ACC112 (cell line): ENCODE measurements around the gene TSR1.
"Not testable (repeated sequence)": the region's sequence is repeated elsewhere in the genome, so short reads cannot be mapped to it uniquely, and the experiment has no call there.

Experiments
- H2AFZ ChIP-seq: fragments of 200-600 bp; sonication (generic); one replicate; pipeline ENCODE4 v1.6.0; 2017; ENCODE audit warnings: antibody characterized with exemption, low read length; ENCODE audit not compliant: unreplicated experiment
- H3K27ac ChIP-seq: fragments of 200-600 bp; sonication (generic); 2 replicates; pipeline ENCODE4 v1.5.1; 2014; ENCODE audit warnings: low read depth, mild to moderate bottlenecking, antibody characterized with exemption, low read length, moderate library complexity
- H3K27me3 ChIP-seq: fragments of 200-600 bp; sonication (generic); 2 replicates; pipeline ENCODE4 v1.6.1; 2014; ENCODE audit warnings: mild to moderate bottlenecking, antibody characterized with exemption, low read length, moderate library complexity, mixed read lengths; ENCODE audit not compliant: insufficient read depth
- H3K36me3 ChIP-seq: fragments of 200-600 bp; sonication (generic); 2 replicates; pipeline ENCODE4 v1.6.1; 2016; ENCODE audit warnings: mild to moderate bottlenecking, antibody characterized with exemption, low read length, moderate library complexity, mixed read lengths; ENCODE audit not compliant: insufficient read depth
- H3K4me1 ChIP-seq: fragments of 200-600 bp; sonication (generic); one replicate; pipeline ENCODE4 v1.6.1; 2016; ENCODE audit warnings: low read length, mixed read lengths; ENCODE audit not compliant: insufficient read depth, unreplicated experiment, control insufficient read depth
- H3K4me3 ChIP-seq: fragments of 200-600 bp; sonication (generic); 2 replicates; pipeline ENCODE4 v1.5.1; 2014; ENCODE audit warnings: mild to moderate bottlenecking, low read depth, low read length
- H3K79me2 ChIP-seq: fragments of 200-600 bp; sonication (generic); one replicate; pipeline ENCODE4 v1.6.0; 2016; ENCODE audit warnings: low read length; ENCODE audit not compliant: control insufficient read depth, unreplicated experiment, insufficient read depth

TSR1 gene

DNA sequence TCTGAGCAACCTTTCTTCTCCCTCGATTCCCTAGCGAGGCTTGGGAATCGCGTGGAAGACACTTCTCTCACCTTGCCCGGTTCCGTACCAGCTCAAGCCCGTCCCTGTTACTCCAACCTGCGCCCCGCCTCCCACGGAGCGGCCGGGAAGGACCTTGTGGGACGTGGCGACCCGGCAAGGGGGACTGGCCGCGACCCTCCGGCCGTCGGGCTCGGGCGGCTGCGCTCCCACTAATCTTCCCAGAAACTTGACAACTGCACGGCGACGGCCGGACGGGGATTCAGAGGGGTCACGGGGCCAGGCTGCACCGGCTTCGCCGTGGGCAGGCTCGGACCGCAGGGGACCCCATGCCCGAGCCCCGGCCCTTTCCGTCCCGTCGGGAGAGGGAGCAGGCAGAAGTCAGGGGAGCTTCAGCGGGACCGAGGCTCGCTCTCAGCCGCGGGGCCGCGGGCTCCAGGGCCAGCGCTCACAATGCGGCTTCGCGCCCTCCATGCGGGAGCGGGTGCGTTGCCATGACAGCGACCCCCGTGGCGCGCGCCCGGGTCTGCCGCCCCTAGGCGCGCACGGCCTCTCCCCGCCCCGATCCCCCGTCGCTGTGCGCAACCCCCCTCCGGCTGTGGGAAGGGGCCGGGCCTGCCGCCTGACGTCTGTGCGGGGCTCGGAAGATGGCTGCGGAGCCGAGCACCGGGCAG, 741 bp upstream of the TSR1 start, which contains the start of gene SGSM2:
TSS of gene SGSM2 (plus strand) at position 650 of the 692 bp plus-strand sequence. CDS start 188 bp downstream, outside the sequence.
- Histone ChIP-seq H3K4me3 (peak within 1 kb of the TSS; percentile 90), H3K27me3 (no peaks in the 10 kb centered on the region), H2AFZ (peak within 1 kb of the TSS; percentile 99), H3K79me2 (peaks cover 45% of the 10 kb centered on the region), H3K4me1 (peaks cover 19% of the 10 kb centered on the region), H3K36me3 (peaks cover 28% of the 10 kb centered on the region), H3K27ac (peak within 1 kb of the TSS; percentile 37; the same call in 1 of the 2 replicates)

- Histone ChIP-seq H3K27ac (peak overlapping the region; percentile 53), H3K27me3 (no peaks in the 10 kb centered on the region), H3K79me2 (peaks cover 50% of the 10 kb centered on the region), H3K4me1 (peaks cover 19% of the 10 kb centered on the region), H2AFZ (peak overlapping the region; percentile 79), H3K4me3 (peak overlapping the region; percentile 90), H3K36me3 (peaks cover 40% of the 10 kb centered on the region)
Measured at GRCh38 chr17:2335726-2336214, 487 bp downstream of the TSR1 start.

DNA sequence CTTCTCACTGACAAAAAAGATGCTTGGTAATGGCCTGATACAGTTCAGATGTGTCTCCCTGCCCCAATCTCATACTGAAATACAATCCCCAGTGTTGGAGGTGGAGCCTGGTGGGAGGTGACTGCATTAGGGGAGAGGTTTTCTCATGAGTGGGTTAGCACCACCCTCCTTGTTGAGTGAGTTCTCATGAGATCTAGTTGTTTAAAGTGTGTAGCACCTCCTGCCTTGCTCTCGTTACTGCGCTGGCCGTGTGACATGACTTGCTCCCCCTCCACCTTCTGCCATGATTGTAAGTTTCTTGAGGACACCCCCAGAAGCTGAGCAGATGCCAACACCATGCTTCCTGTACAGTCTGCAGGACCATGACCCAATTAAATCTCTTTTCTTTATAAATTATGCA, 5.0 kb downstream of the TSR1 start:
- Histone ChIP-seq H3K4me1 (peaks cover 15% of the 10 kb centered on the region), H2AFZ (no peak overlapping the region), H3K27ac (no peak overlapping the region), H3K27me3 (no peaks in the 10 kb centered on the region), H3K79me2 (peaks cover 50% of the 10 kb centered on the region), H3K4me3 (no peak overlapping the region), H3K36me3 (peaks cover 53% of the 10 kb centered on the region)

GRCh38 chr17:2323629-2324314, 12.5 kb downstream of the TSR1 start:
- Histone ChIP-seq H3K27me3 (no peaks in the 10 kb centered on the region), H3K36me3 (peaks cover 38% of the 10 kb centered on the region), H3K27ac (no peak overlapping the region), H3K4me3 (no peak overlapping the region), H3K79me2 (no peaks in the 10 kb centered on the region), H2AFZ (no peak overlapping the region), H3K4me1 (no peaks in the 10 kb centered on the region)

- Histone ChIP-seq H3K36me3 (peaks cover 32% of the 10 kb centered on the region), H3K27ac (no peak overlapping the region), H3K79me2 (no peaks in the 10 kb centered on the region)
Measured at GRCh38 chr17:2321399-2321798, 14.9 kb downstream of the TSR1 start.

DNA sequence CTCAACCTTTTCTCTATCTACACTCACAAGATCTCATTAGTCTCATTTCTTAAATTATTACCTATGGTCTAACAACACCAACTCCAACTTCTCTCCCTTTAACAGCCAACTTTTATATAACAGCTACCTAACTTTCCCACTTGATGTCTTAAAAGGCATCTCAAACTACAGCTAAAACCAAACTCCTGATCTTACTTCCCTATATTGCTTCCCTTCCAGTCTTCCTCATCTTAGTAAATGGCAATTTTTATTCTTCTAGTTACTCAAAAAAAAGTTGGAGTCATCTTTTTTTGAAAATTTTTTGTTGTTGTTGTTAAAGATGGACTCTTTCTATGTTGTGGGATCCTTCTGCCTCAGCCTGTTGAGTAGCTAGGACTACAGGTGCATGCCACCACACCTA, 17.2 kb downstream of the TSR1 start:
- Histone ChIP-seq H3K27ac (no peak overlapping the region), H3K27me3 (no peaks in the 10 kb centered on the region), H3K36me3 (peaks cover 18% of the 10 kb centered on the region), H2AFZ (no peak overlapping the region), H3K4me3 (no peak overlapping the region), H3K79me2 (no peaks in the 10 kb centered on the region), H3K4me1 (no peaks in the 10 kb centered on the region)

More at GRCh38 chr17:2321399-2321798, 14.9 kb downstream of the TSR1 start:
- Histone ChIP-seq H3K4me3 (no peak overlapping the region), H3K27me3 (no peaks in the 10 kb centered on the region), H2AFZ (no peak overlapping the region), H3K4me1 (no peaks in the 10 kb centered on the region)

DNA sequence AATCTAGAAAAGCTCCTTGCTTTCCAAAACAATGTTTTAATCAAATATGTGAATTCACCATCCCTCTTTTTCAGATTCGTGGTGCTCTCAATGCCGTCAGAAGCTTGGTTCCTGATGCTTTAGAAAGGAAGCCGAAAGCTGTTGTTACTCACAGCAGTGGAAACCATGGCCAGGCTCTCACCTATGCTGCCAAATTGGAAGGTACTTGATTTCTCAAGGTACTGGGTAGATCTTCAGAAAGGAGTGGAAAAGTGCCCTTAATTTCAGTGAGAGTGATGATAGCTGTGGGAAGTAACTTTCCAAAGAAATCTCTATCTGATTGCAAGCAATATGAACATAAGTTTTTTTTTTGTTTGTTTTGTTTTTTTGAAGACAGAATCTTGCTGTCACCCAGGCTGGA, 18.5 kb downstream of the TSR1 start:
- Histone ChIP-seq H3K36me3 (peaks cover 5% of the 10 kb centered on the region), H3K79me2 (no peaks in the 10 kb centered on the region), H2AFZ (no peak overlapping the region), H3K4me3 (no peak overlapping the region), H3K27ac (no peak overlapping the region), H3K4me1 (no peaks in the 10 kb centered on the region), H3K27me3 (no peaks in the 10 kb centered on the region)

GRCh38 chr17:2316916-2317205, 19.4 kb downstream of the TSR1 start:
- not testable (repeated sequence) for H2AFZ ChIP-seq, H3K4me3 ChIP-seq, H3K4me1 ChIP-seq, H3K79me2 ChIP-seq, H3K27ac ChIP-seq, H3K27me3 ChIP-seq, H3K36me3 ChIP-seq

DNA sequence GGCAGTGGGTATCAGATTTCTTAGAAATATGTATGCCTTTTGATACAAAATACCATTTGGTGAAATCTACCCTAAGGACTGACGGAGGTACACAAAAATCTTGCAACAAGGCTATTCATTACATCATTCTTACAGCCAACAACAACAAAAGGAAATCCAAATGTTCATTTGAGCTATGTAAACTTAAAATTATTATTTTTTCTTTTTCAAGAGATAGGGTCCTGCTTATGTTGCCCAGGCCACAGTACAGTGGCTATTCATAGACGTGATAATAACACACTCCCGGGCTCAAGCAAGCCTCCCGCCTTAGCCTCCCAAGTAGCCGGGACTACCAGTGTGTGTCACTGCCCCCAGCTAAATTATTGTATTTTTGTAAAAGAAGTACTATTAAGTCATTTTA, 23.5 kb downstream of the TSR1 start:
- Histone ChIP-seq H3K79me2 (peaks cover 9% of the 10 kb centered on the region), H3K36me3 (no peaks in the 10 kb centered on the region), H2AFZ (no peak overlapping the region), H3K27me3 (no peaks in the 10 kb centered on the region), H3K27ac (no peak overlapping the region), H3K4me1 (no peaks in the 10 kb centered on the region), H3K4me3 (no peak overlapping the region)

GRCh38 chr17:2309338-2310154, 26.7 kb downstream of the TSR1 start:
- H3K4me1 ChIP-seq = peaks cover 3% of the 10 kb centered on the region
- no peak overlapping the region for H3K4me3 ChIP-seq
- H3K27ac ChIP-seq = no peak overlapping the region
- no peaks in the 10 kb centered on the region for H3K27me3 ChIP-seq
- no peak overlapping the region for H2AFZ ChIP-seq
- H3K36me3 ChIP-seq = no peaks in the 10 kb centered on the region
- peaks cover 28% of the 10 kb centered on the region for H3K79me2 ChIP-seq
